Keratinocyte (primary cell): Measurements from ENCODE around the gene SATB1. TPM values are rescaled to one million over a fixed set of nuclear protein-coding genes. Genes with fewer than 3 reads are reported as not detected.

Experiments
- DNase-seq: peaks from one replicate; pipeline ENCODE4 v3.0.0-alpha.2; 2011; ENCODE audit warnings: low read depth, missing footprints, low spot score
- FAIRE-seq: peaks from 2 replicates; lab custom pipeline; 2011; peaks lifted over from hg19 to GRCh38; lab: Jason Lieb, UNC
- H2AFZ ChIP-seq: 2 replicates; pipeline ENCODE4 v1.6.0; 2012; ENCODE audit warnings: low read length, control low read depth, inconsistent platforms; ENCODE audit not compliant: control insufficient read depth
- H3K27ac ChIP-seq: 2 replicates; pipeline ENCODE4 v1.5.1; 2011; ENCODE audit warnings: low read length; ENCODE audit not compliant: control insufficient read depth, insufficient read depth
- H3K27me3 ChIP-seq: 3 replicates; pipeline ENCODE4 v1.6.0; 2011; ENCODE audit warnings: low read length; ENCODE audit not compliant: control insufficient read depth, insufficient read depth; ENCODE audit errors: extremely low read depth
- H3K36me3 ChIP-seq, 2 experiments: 2 replicates in 1 of 2; 3 replicates in 1 of 2; pipeline ENCODE4 v1.5.1; 2011; ENCODE audit warnings: low read length in 2 of 2, mild to moderate bottlenecking in 1 of 2; ENCODE audit not compliant: control insufficient read depth in 2 of 2, insufficient read depth in 2 of 2; ENCODE audit errors: extremely low read depth in 1 of 2
- H3K4me1 ChIP-seq: 3 replicates; pipeline ENCODE4 v1.5.1; 2011; ENCODE audit warnings: low read length; ENCODE audit not compliant: control insufficient read depth, insufficient read depth; ENCODE audit errors: extremely low read depth
- H3K4me2 ChIP-seq: 3 replicates; pipeline ENCODE4 v1.6.0; 2011; ENCODE audit warnings: low read depth, low read length; ENCODE audit not compliant: control insufficient read depth, insufficient read depth; ENCODE audit errors: extremely low read depth
- H3K4me3 ChIP-seq, 3 experiments: fragments of 200-600 bp in 1 of 3; sonication (generic) in 1 of 3; 2 replicates in 2 of 3; 3 replicates in 1 of 3; pipeline ENCODE4 v1.5.1; 2011 to 2016; ENCODE audit warnings: low read length in 3 of 3, mild to moderate bottlenecking in 3 of 3, control low read depth in 2 of 3, inconsistent platforms in 1 of 3, low read depth in 1 of 3, mixed read lengths in 1 of 3, mixed run types in 1 of 3, moderate library complexity in 1 of 3; ENCODE audit not compliant: control insufficient read depth in 2 of 3, insufficient read depth in 2 of 3; ENCODE audit errors: extremely low read depth in 1 of 3
- H3K79me2 ChIP-seq: 2 replicates; pipeline ENCODE4 v1.6.0; 2012; ENCODE audit warnings: low read length; ENCODE audit not compliant: control insufficient read depth, insufficient read depth
- H3K9ac ChIP-seq: 3 replicates; pipeline ENCODE4 v1.6.0; 2011; ENCODE audit warnings: low read length; ENCODE audit not compliant: control insufficient read depth, insufficient read depth; ENCODE audit errors: extremely low read depth
- H3K9me1 ChIP-seq: 3 replicates; pipeline ENCODE4 v1.6.0; 2011; ENCODE audit warnings: low read length; ENCODE audit not compliant: control insufficient read depth, insufficient read depth; ENCODE audit errors: extremely low read depth
- H3K9me3 ChIP-seq: 2 replicates; pipeline ENCODE4 v1.5.1; 2012; ENCODE audit warnings: low read depth, low read length; ENCODE audit not compliant: control insufficient read depth
- H4K20me1 ChIP-seq: 3 replicates; pipeline ENCODE4 v1.6.0; 2011; ENCODE audit warnings: low read length; ENCODE audit not compliant: control insufficient read depth, insufficient read depth; ENCODE audit errors: extremely low read depth
- CTCF ChIP-seq, 3 experiments: IDR thresholded peaks in 1 of 3; conservative IDR thresholded peaks in 1 of 3; optimal IDR thresholded peaks in 1 of 3; 2 replicates in 2 of 3; 3 replicates in 1 of 3; pipeline versions ENCODE3 to v1.5.1; 2011; ENCODE audit warnings: low read length in 3 of 3, mild to moderate bottlenecking in 3 of 3, moderate library complexity in 2 of 3, control low read depth in 1 of 3, inconsistent platforms in 1 of 3; ENCODE audit not compliant: insufficient read depth in 2 of 3; ENCODE audit errors: extremely low read depth in 1 of 3
- EZH2 ChIP-seq: IDR thresholded peaks from one replicate; pipeline ENCODE4 v1.6.1; 2012; ENCODE audit warnings: inconsistent platforms, mild to moderate bottlenecking, low read length, moderate library complexity
- dilution Hi-C: fragments of 300-500 bp; cut with MboI; formaldehyde crosslinking; loops from one replicate; pipeline ENCODE4 v1.7.0; 2020; ENCODE audit warnings: low sequenced_read_pairs; ENCODE audit not compliant: extremely low pct_ligation_motif_present
- polyA plus RNA-seq, 5 experiments: library from polyadenylated mRNA; depleted of rRNA in 3 of 5; stranded (reverse) in 3 of 5; stranded (forward) in 1 of 5; unstranded in 1 of 5; fragments of >200 nt; gene quantifications; 1 replicate in 1 of 5; 2 replicates in 3 of 5; 3 replicates in 1 of 5; pipeline versions ENCODE4 v1.2.1 to v1.2.3, GENCODE V29; 2011 to 2012; ENCODE audit warnings: missing spikeins in 2 of 5, low read depth in 1 of 5, low replicate concordance in 1 of 5

SATB1 gene
- polyA plus RNA-seq, 1 donor (not counting 4 experiments of a cell fraction or from before 2014, with no cell fraction given) = 7.8 TPM

- Histone ChIP-seq H3K4me2 (no peak overlapping the region), H3K27me3 (no peaks in the 10 kb centered on the region), H3K27ac (no peak overlapping the region), H4K20me1 (no peaks in the 10 kb centered on the region), H3K4me3 (no peak overlapping the region), H3K4me1 (no peaks in the 10 kb centered on the region), H3K9ac (no peak overlapping the region), H3K36me3 (no peaks in the 10 kb centered on the region), H2AFZ (no peak overlapping the region), H3K9me1 (no peaks in the 10 kb centered on the region), H3K9me3 (no peaks in the 10 kb centered on the region), H3K79me2 (no peaks in the 10 kb centered on the region)
- dilution Hi-C loops = no loop called here
- TF ChIP-seq EZH2 = no peak
- no peak for TF ChIP-seq CTCF (optimal IDR thresholded peaks at IDR 0.05 in 1 of 3, IDR thresholded peaks at IDR 0.05 in 1 of 3, conservative IDR thresholded peaks at IDR 0.05 in 1 of 3; ENCODE audit: extremely low read depth in 1 of 3, insufficient read depth in 2 of 3, low read length in 3 of 3)
- FAIRE-seq = no peak
- no peak for DNase-seq
Observed at GRCh38 chr3:18396428-18396827, 28.7 kb downstream of the SATB1 start.

GRCh38 chr3:18394384-18394995 lies 30.6 kb downstream of the SATB1 start:
- Histone ChIP-seq H3K9me3 (no peaks in the 10 kb centered on the region), H3K79me2 (no peaks in the 10 kb centered on the region), H3K9me1 (no peaks in the 10 kb centered on the region), H3K4me2 (no peak overlapping the region), H3K36me3 (no peaks in the 10 kb centered on the region), H2AFZ (no peak overlapping the region), H3K4me3 (no peak overlapping the region), H3K27ac (no peak overlapping the region), H3K27me3 (no peaks in the 10 kb centered on the region), H4K20me1 (no peaks in the 10 kb centered on the region), H3K9ac (no peak overlapping the region), H3K4me1 (no peaks in the 10 kb centered on the region)
- TF ChIP-seq EZH2 (no peak), CTCF (optimal IDR thresholded peaks at IDR 0.05 in 1 of 3, IDR thresholded peaks at IDR 0.05 in 1 of 3, conservative IDR thresholded peaks at IDR 0.05 in 1 of 3; ENCODE audit: extremely low read depth in 1 of 3, insufficient read depth in 2 of 3, low read length in 3 of 3) (no peak)
- FAIRE-seq (no peak), DNase-seq (no peak)
- dilution Hi-C loops = no loop called here
